ENCODE results near the gene ZNF827.

ZNF827 gene

GRCh38 chr4:145868637-145869409, 69.8 kb downstream of the ZNF827 start:
- TF ChIP-seq CTCF (IDR thresholded peaks at IDR 0.05) = no peak; the same call in 1 of the 2 replicates

- no peak for TF ChIP-seq CTCF (IDR thresholded peaks at IDR 0.05)
Measured at GRCh38 chr4:145867406-145867805, 71.2 kb downstream of the ZNF827 start.

- no peak for TF ChIP-seq CTCF (IDR thresholded peaks at IDR 0.05)
Measured at GRCh38 chr4:145866991-145867390, 71.6 kb downstream of the ZNF827 start.

GRCh38 chr4:145865274-145865941, 73.2 kb downstream of the ZNF827 start:
- TF ChIP-seq CTCF (IDR thresholded peaks at IDR 0.05) = no peak

GRCh38 chr4:145863191-145863590, 75.4 kb downstream of the ZNF827 start:
- no peak for TF ChIP-seq CTCF (IDR thresholded peaks at IDR 0.05)

GRCh38 chr4:145861336-145862318, 77.0 kb downstream of the ZNF827 start:
- no peak for TF ChIP-seq CTCF (IDR thresholded peaks at IDR 0.05)

- TF ChIP-seq CTCF (IDR thresholded peaks at IDR 0.05) = no peak
Measured at GRCh38 chr4:145860897-145861296, 77.7 kb downstream of the ZNF827 start.
